HEK293 (cell line): Measurements from ENCODE around the gene TAOK3.

Experiments
- CTCF ChIP-seq: fragments of 450-650 bp; formaldehyde crosslinking; IDR thresholded peaks from 2 replicates; pipeline ENCODE4 v1.5.1; 2016; ENCODE audit warnings: missing biosample characterization, missing genetic modification characterization
- KLF1 ChIP-seq: fragments of 450-650 bp; formaldehyde crosslinking; IDR thresholded peaks from 2 replicates; pipeline ENCODE4 v1.5.1; 2016; ENCODE audit warnings: missing biosample characterization, missing genetic modification characterization
- ZXDB ChIP-seq: fragments of 450-650 bp; formaldehyde crosslinking; IDR thresholded peaks from 2 replicates; pipeline ENCODE4 v1.5.1; 2016; ENCODE audit warnings: missing biosample characterization, missing genetic modification characterization
- TF ChIP-seq, protein P1 (sequence below): fragments of 450-650 bp; formaldehyde crosslinking; IDR thresholded peaks from 2 replicates; pipeline ENCODE4 v1.5.1; 2016; ENCODE audit warnings: missing biosample characterization, missing genetic modification characterization, low read depth

DNA sequence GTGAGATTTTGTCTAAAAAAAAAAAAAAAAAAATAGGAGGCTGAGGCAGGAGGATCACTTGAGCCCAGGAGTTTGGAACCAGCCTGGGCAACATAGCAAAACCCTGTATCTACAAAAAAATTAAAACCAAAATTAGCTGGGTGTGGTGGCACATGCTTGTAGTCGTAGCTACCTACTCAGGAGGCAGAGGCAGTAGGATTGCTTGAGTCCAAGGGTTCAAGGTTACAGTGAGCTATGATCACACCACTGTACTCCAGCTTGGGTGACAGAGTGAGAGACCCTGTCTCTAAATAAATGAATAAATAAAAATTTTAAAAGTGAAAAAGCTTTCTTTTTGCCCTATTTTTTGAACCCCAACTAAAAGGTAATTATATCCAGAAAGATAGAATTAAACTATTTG, 123.2 kb downstream of the TAOK3 start:
- TF ChIP-seq, protein P1, sequence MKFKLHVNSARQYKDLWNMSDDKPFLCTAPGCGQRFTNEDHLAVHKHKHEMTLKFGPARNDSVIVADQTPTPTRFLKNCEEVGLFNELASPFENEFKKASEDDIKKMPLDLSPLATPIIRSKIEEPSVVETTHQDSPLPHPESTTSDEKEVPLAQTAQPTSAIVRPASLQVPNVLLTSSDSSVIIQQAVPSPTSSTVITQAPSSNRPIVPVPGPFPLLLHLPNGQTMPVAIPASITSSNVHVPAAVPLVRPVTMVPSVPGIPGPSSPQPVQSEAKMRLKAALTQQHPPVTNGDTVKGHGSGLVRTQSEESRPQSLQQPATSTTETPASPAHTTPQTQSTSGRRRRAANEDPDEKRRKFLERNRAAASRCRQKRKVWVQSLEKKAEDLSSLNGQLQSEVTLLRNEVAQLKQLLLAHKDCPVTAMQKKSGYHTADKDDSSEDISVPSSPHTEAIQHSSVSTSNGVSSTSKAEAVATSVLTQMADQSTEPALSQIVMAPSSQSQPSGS (tag by site-specific recombination), result no peak
- no peak for TF ChIP-seq CTCF (tag by site-specific recombination)
- TF ChIP-seq KLF1 (tag by site-specific recombination), result no peak
- no peak for TF ChIP-seq ZXDB
